Loucy (cell line): Measurements from ENCODE around the gene PAQR4.
"Not testable (repeated sequence)": the region's sequence is repeated elsewhere in the genome, so short reads cannot be mapped to it uniquely, and the experiment has no call there.

Source experiments
- EZH2phosphoT487 ChIP-seq: fragments of 200-600 bp; IDR thresholded peaks from 2 replicates; pipeline ENCODE4 v1.6.1; 2018; ENCODE audit warnings: antibody characterized with exemption, mild to moderate bottlenecking, moderate library complexity, borderline replicate concordance
- TF ChIP-seq, protein P1 (sequence below): fragments of 200-600 bp; sonication (generic); conservative IDR thresholded peaks from 2 replicates; pipeline ENCODE4 v1.5.1; 2014; ENCODE audit warnings: mild to moderate bottlenecking, antibody characterized with exemption, low read length

DNA sequence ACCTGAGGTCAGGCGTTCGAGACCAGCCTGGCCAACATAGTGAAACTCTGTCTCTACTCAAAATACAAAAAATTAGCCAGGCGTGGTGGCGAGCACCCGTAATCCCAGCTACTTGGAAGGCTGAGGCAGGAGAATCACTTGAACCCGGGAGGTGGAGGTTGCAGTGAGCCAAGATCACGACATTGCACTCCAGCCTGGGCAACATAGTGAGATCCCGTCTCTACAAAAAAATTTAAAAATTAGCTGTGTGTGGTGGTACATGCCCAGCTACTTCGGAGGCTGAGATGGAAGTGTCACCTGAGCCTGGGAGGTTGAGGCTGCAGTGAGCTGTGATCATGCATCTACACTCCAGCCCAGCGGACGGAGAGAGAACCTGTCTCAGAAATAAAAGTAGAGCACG lies 25.4 kb upstream of the PAQR4 start:
- TF ChIP-seq, protein P1, sequence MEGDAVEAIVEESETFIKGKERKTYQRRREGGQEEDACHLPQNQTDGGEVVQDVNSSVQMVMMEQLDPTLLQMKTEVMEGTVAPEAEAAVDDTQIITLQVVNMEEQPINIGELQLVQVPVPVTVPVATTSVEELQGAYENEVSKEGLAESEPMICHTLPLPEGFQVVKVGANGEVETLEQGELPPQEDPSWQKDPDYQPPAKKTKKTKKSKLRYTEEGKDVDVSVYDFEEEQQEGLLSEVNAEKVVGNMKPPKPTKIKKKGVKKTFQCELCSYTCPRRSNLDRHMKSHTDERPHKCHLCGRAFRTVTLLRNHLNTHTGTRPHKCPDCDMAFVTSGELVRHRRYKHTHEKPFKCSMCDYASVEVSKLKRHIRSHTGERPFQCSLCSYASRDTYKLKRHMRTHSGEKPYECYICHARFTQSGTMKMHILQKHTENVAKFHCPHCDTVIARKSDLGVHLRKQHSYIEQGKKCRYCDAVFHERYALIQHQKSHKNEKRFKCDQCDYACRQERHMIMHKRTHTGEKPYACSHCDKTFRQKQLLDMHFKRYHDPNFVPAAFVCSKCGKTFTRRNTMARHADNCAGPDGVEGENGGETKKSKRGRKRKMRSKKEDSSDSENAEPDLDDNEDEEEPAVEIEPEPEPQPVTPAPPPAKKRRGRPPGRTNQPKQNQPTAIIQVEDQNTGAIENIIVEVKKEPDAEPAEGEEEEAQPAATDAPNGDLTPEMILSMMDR: not testable (repeated sequence)
- TF ChIP-seq EZH2phosphoT487: not testable (repeated sequence)
